Left renal cortex interstitium (tissue), 4 donors: ENCODE measurements around the gene OR4C13. TPM values are rescaled to one million over a fixed set of nuclear protein-coding genes. Genes with fewer than 3 reads are reported as not detected.
"Not testable (repeated sequence)": the region's sequence is repeated elsewhere in the genome, so short reads cannot be mapped to it uniquely, and the experiment has no call there.

Experiments
- DNase-seq, 4 donors: peaks; one replicate each; pipeline ENCODE4 v3.0.0-alpha.2; 2013; ENCODE audit warnings: low read depth in 4 of 4, low spot score in 2 of 4, missing footprints in 1 of 4
- polyA plus RNA-seq, 4 donors: library from polyadenylated mRNA; unstranded; fragments of 120-200 nt; gene quantifications; one replicate each; pipeline ENCODE4 v1.2.1, GENCODE V29; 2013; ENCODE audit not compliant: insufficient read length in 4 of 4

The OR4C13 gene
- polyA plus RNA-seq = not detected

- DNase-seq = no peak
Observed at GRCh38 chr11:49952091-49952490, at the start of gene OR4C13. OR4C13 (plus strand) TSS chr11:49952391; CDS start chr11:49952423, 32 bp downstream.

- DNase-seq = not testable (repeated sequence)
Observed at GRCh38 chr11:49911516-49911915, 40.7 kb upstream of the OR4C13 start.

GRCh38 chr11:49948701-49949100 is 3.5 kb upstream of the OR4C13 start:
- not testable (repeated sequence) for DNase-seq

GRCh38 chr11:49973439-49973838 is 21.2 kb downstream of the OR4C13 start:
- not testable (repeated sequence) for DNase-seq

GRCh38 chr11:49982435-49982834 is 30.2 kb downstream of the OR4C13 start, which contains the start of gene OR4C12:
OR4C12 (minus strand) TSS chr11:49982535; CDS start chr11:49982501, 34 bp downstream.
- DNase-seq = not testable (repeated sequence)

GRCh38 chr11:49995565-49995964 is 43.4 kb downstream of the OR4C13 start:
- DNase-seq = no peak

Other genes with a start within 250 kb of the OR4C13 start
- gene OR4C12, start 30.1 kb downstream of the OR4C13 start, polyA plus RNA-seq = not detected
- gene OR4C45, start 80.5 kb downstream of the OR4C13 start, polyA plus RNA-seq = not detected